Spinal cord (tissue), 10 donors: ENCODE data around the gene PHLPP1. TPM values are rescaled to one million over a fixed set of nuclear protein-coding genes. Genes with fewer than 3 reads are reported as not detected.

ENCODE experiments used
- DNase-seq, 6 donors: peaks; one replicate each; pipeline versions ENCODE4 v3.0.0 to v3.0.0-alpha.2; 2013 to 2015; ENCODE audit warnings: low spot score in 6 of 6, low read depth in 4 of 6
- H3K27ac ChIP-seq: one replicate; pipeline ENCODE4 v1.5.1; 2013; ENCODE audit warnings: low read depth, low read length, control low read depth
- H3K27me3 ChIP-seq: one replicate; pipeline ENCODE4 v1.6.1; 2013; ENCODE audit warnings: low read length; ENCODE audit not compliant: control insufficient read depth, insufficient read depth
- H3K36me3 ChIP-seq: one replicate; pipeline ENCODE4 v1.6.1; 2013; ENCODE audit warnings: low read length; ENCODE audit not compliant: control insufficient read depth, insufficient read depth
- H3K4me1 ChIP-seq: one replicate; pipeline ENCODE4 v1.6.1; 2013; ENCODE audit warnings: low read length; ENCODE audit not compliant: control insufficient read depth, insufficient read depth
- H3K4me3 ChIP-seq: one replicate; pipeline ENCODE4 v1.5.1; 2013; ENCODE audit warnings: low read depth, low read length, control low read depth
- H3K9me3 ChIP-seq: one replicate; pipeline ENCODE4 v1.6.1; 2013; ENCODE audit warnings: low read length; ENCODE audit not compliant: control insufficient read depth, insufficient read depth
- WGBS: methylation state at CpG from one replicate; pipeline ENCODE4 v1.1.5; 2013; ENCODE audit warnings: missing lambda C conversion rate; ENCODE audit not compliant: insufficient coverage; 5-methylcytosine and 5-hydroxymethylcytosine counted together
- polyA plus RNA-seq, 2 donors: library from polyadenylated mRNA; unstranded; fragments of 120-200 nt; gene quantifications; one replicate each; pipeline ENCODE4 v1.2.1, GENCODE V29; 2013; ENCODE audit not compliant: insufficient read length in 2 of 2
- total RNA-seq, 2 donors: library from RNA; depleted of rRNA in 1 of 2; stranded (reverse); fragments of 120-200 nt in 1 of 2; fragments of >200 nt in 1 of 2; gene quantifications; one replicate each; pipeline versions ENCODE4 v1.2.3 to v1.2.4, GENCODE V29; 2013 to 2014
- donor health status: healthy.

The PHLPP1 gene
- total and polyA plus RNA-seq, 4 donors = 31.9 to 62.2 (median 47.5) TPM

- H3K4me3 ChIP-seq = no peak overlapping the region
- no peaks in the 10 kb centered on the region for H3K4me1 ChIP-seq
- 51% methylated on average over 4 of the region's 7 CpGs for WGBS
- no peak for DNase-seq
- H3K9me3 ChIP-seq = no peaks in the 10 kb centered on the region
- H3K36me3 ChIP-seq = no peaks in the 10 kb centered on the region
- no peak overlapping the region for H3K27ac ChIP-seq
- H3K27me3 ChIP-seq = no peaks in the 10 kb centered on the region
Observed at GRCh38 chr18:62844850-62845643, 129.7 kb downstream of the PHLPP1 start.

DNA sequence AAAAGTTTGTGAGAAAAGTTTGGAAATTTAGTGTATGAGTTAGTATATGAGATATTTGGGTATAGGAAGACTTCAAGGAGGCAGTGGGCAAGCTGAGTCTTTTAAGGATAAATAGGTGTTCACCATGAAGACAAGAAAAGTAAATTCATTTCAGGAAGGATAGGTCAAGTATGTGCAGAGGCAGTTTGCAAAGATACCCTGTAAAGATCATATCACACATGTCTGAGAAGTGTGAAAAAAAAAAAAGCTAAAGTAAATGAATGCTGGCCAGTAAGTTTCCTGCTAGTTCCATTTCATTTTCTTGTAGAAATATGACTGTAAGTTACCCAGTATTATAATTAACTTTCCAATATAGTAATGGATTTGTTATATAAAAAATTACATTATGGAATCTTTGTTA, 131.0 kb downstream of the PHLPP1 start:
- Histone ChIP-seq H3K27me3 (no peaks in the 10 kb centered on the region), H3K4me1 (peaks cover 4% of the 10 kb centered on the region), H3K4me3 (no peak overlapping the region), H3K36me3 (no peaks in the 10 kb centered on the region), H3K9me3 (no peaks in the 10 kb centered on the region), H3K27ac (no peak overlapping the region)
- DNase-seq = no peak

DNA sequence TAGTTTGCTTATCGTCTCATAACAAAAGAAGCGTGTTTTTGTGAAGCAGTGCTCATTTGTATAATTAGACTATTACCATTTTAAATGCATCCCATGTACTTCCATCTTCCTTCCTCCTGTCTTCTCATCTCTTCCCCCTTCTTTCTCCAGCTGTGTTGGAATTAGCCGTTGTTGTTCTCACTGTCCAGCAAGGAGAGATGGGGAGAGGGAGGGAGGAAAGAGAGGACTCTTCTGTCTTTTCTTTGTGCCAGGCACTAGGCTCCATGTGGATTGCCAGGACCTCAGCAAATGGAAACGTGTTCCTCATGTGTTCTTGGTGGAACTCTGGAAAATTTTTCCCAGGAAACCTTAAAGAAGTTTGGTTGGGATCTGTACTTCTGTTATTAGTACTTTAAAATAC, 131.7 kb downstream of the PHLPP1 start:
- WGBS = no CpG with 5 or more reads among the region's 4 CpGs
- Histone ChIP-seq H3K27me3 (no peaks in the 10 kb centered on the region), H3K4me1 (peaks cover 4% of the 10 kb centered on the region), H3K4me3 (no peak overlapping the region), H3K9me3 (no peaks in the 10 kb centered on the region), H3K36me3 (no peaks in the 10 kb centered on the region), H3K27ac (no peak overlapping the region)
- DNase-seq = no peak

DNA sequence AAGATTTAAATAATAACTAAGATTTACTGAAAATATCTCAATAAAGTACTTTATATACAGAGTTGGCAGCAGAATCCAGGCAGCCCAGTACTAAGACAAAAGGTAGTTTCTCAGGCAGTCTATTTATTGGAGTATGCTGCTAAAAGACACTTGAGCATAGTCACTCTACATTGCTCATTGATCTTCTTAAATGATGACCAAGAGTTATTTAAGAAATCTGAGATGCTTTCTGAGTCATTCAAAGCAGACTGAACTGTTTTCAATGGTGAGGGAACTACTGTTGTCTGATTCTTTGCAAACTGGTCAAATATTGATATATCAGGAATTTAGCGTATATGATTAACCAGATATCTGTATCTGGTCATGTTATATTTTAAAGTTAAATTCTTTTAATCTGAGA, 133.6 kb downstream of the PHLPP1 start:
- H3K36me3 ChIP-seq = no peaks in the 10 kb centered on the region
- no peak for DNase-seq
- no peak overlapping the region for H3K4me3 ChIP-seq
- no peaks in the 10 kb centered on the region for H3K9me3 ChIP-seq
- peaks cover 4% of the 10 kb centered on the region for H3K4me1 ChIP-seq
- no CpG with 5 or more reads among the region's 1 CpG for WGBS
- no peaks in the 10 kb centered on the region for H3K27me3 ChIP-seq
- no peak overlapping the region for H3K27ac ChIP-seq

- Histone ChIP-seq H3K4me3 (no peak overlapping the region), H3K36me3 (no peaks in the 10 kb centered on the region), H3K9me3 (no peaks in the 10 kb centered on the region), H3K4me1 (peaks cover 4% of the 10 kb centered on the region), H3K27ac (no peak overlapping the region), H3K27me3 (no peaks in the 10 kb centered on the region)
- 67% methylated on average over 3 of the region's 7 CpGs for WGBS
- DNase-seq = no peak
Observed at GRCh38 chr18:62850619-62851306, 135.4 kb downstream of the PHLPP1 start.

DNA sequence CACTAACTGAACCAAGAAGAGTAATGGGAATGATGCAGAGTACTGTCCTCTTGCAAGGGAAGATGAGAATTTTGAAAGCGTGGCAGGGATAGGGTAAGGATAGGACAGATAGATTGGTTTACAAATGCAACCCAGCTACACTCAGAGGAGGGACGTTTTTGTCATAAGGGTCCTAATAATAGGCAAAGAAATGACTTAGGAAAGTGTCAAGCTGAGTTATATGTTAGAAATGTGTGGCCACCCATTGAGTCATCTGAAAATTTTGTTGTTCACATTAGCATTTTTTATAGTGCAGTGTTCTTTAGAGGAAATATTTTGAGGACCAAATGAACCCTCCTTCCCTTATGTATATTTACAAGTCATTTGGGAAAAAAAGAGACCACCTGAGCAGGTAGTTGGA, 137.5 kb downstream of the PHLPP1 start:
- H3K4me3 ChIP-seq = no peak overlapping the region
- DNase-seq = no peak
- no peaks in the 10 kb centered on the region for H3K36me3 ChIP-seq
- peaks cover 8% of the 10 kb centered on the region for H3K4me1 ChIP-seq
- no peaks in the 10 kb centered on the region for H3K27me3 ChIP-seq
- no peaks in the 10 kb centered on the region for H3K9me3 ChIP-seq
- WGBS = 100% methylated on average over 1 of the region's 2 CpGs
- no peak overlapping the region for H3K27ac ChIP-seq

GRCh38 chr18:62856294-62856693, 141.0 kb downstream of the PHLPP1 start:
- Histone ChIP-seq H3K36me3 (peaks cover 3% of the 10 kb centered on the region), H3K27ac (no peak overlapping the region), H3K27me3 (no peaks in the 10 kb centered on the region), H3K4me1 (peaks cover 4% of the 10 kb centered on the region), H3K4me3 (no peak overlapping the region), H3K9me3 (no peaks in the 10 kb centered on the region)
- DNase-seq = no peak
- WGBS = 91% methylated on average over 3 of the region's 7 CpGs

DNA sequence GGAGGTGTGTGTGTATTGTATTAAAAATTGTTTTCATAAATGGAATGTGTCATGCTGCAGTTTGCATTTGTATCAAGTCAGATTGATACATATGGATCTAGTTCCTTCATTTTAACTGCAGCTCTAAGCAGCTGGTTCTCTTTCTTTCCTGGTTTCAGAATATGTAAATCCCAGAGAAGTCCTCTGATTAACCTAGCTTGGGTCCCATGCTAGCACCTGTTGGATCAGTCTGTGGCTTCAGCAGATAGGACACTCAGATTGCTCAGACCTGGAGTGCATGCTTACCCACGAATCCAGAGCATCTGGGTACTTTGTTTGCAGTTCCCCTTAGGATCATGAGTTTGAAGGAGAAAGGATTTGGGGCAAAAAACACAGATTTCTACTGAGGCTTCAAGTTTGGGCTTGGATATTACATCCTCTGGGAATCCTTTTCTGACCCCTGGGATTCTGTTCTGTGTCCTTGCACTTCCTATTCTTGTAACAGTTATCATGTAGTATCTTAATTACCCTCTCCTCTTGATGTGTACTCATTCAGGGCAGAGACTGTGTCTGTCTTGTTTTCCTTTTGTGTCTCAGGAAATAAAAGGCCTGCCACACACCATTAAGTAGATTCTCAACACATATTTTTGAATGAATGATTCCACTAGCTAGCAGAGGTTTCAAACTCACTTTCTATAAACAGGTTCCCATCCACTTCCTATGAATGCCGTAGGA, 142.1 kb downstream of the PHLPP1 start:
- H3K36me3 ChIP-seq = peaks cover 3% of the 10 kb centered on the region
- no peaks in the 10 kb centered on the region for H3K27me3 ChIP-seq
- no peak for DNase-seq
- H3K9me3 ChIP-seq = no peaks in the 10 kb centered on the region
- no peak overlapping the region for H3K27ac ChIP-seq
- no peak overlapping the region for H3K4me3 ChIP-seq
- peaks cover 4% of the 10 kb centered on the region for H3K4me1 ChIP-seq
- 80% methylated on average over 1 of the region's 2 CpGs for WGBS

- H3K27ac ChIP-seq = peak overlapping the region; percentile 6
- H3K4me1 ChIP-seq = peaks cover 4% of the 10 kb centered on the region
- no peak overlapping the region for H3K4me3 ChIP-seq
- WGBS = 100% methylated on average over 1 of the region's 4 CpGs
- no peaks in the 10 kb centered on the region for H3K9me3 ChIP-seq
- no peak for DNase-seq
- no peaks in the 10 kb centered on the region for H3K27me3 ChIP-seq
- H3K36me3 ChIP-seq = peaks cover 3% of the 10 kb centered on the region
Observed at GRCh38 chr18:62860062-62860461, 144.7 kb downstream of the PHLPP1 start.
